Erythroblast (primary cell): ENCODE results near the gene ANKRD23.
A peak's percentile ranks its signal among the peaks of the same experiment; 100 is the strongest.
"Not testable (repeated sequence)": the region's sequence is repeated elsewhere in the genome, so short reads cannot be mapped to it uniquely, and the experiment has no call there.

Experiments
- DNase-seq, 2 experiments: peaks; one replicate each; lab custom pipeline; 2025; lab: John Stamatoyannopoulos, UW
- GATA1 ChIP-seq: IDR thresholded peaks from 2 replicates; pipeline ENCODE4 v1.6.1; 2011; ENCODE audit warnings: low read depth, mild to moderate bottlenecking, control low read depth, low read length, moderate library complexity
- POLR2A ChIP-seq: IDR thresholded peaks from 2 replicates; pipeline ENCODE4 v1.6.1; 2011; ENCODE audit warnings: mild to moderate bottlenecking, low read length

Gene ANKRD23

GRCh38 chr2:96815326-96816126 is 28.3 kb downstream of the ANKRD23 start:
- peak in 1 of 2 experiments; percentile 64 for DNase-seq
- no peak for TF ChIP-seq POLR2A

GRCh38 chr2:96813656-96814055 is 30.2 kb downstream of the ANKRD23 start:
- no peak for DNase-seq
- no peak for TF ChIP-seq POLR2A
- TF ChIP-seq GATA1 = no peak

DNA sequence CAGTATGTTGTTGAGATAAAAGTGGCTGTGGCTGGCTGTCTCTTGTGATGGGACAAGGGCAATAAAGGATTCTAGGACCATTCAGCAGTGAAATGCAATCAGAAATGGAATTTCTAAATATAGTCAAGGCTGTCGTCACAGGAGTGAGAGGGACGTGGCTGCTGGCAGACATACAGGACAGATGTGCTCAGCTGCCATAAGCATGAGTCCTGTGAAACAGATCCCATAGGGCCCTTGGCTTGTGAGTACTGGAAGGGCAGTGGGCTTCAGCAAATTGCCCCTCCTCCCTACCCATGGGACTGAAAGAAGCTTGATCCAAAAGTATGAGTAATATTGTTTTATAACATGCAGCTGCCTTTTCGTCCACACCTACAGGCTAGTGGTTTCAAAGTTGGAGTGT is 31.9 kb downstream of the ANKRD23 start:
- TF ChIP-seq GATA1 (no peak), POLR2A (no peak)
- DNase-seq = no peak

DNA sequence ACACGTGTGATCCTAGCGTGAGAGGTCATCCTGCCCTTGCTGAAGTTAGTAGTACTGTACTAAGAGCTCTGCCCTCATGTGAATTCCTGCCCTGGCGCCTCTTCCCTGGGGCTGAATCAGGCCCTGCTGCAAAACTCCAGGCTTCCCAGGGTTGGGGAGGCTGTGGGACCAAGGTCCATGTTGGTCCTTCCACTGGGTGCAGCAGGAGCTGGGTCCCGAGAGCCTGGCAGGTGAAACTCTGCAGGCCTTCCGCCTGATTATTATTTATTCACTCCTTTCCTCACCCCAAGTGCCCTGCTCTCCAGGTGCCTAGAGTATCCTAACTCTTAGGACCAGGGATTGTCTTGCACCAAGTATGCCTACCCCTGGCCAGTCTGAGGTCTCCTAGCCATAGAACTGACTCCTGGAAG is 33.0 kb downstream of the ANKRD23 start:
- no peak for TF ChIP-seq POLR2A
- no peak for TF ChIP-seq GATA1
- no peak for DNase-seq

DNA sequence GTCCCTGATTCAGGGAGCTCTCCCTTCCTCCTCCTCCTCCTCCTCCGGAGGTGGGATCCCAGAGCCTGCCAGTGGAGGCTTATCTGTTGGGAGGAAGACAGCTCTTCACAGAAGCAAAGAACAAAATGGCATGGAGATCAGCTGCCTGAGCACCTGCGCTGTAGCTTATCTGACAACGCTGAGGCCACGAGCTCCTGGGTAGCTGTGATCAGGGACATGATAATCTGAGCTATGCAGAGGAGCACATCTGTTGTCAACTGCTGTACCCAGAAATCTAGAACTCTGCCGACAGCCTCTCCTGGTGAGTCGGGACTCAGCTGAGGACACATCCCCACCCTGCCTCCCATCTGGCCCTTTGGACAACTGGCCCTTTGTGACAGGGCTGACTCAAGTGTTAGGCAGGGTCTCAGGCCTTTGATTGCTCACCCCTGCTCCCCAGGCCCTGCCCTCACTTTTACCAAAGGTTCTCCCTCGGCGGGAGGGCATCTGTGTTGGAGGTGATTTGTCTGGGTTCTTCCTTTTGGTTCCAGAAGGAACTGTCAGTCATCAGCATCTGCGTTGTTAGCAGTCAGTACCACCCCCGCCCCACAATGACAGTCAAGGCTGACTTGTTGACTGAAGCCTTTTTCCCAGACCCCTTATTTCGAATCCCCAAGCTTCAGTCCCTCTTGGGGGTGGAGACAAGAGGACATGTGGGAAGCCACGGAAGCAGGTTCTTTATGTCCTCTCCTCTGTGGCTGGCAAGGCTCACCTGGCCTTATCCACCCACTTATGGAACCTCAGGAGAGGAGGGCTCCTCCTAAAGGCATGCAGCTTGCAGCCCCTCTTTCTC is 33.7 kb downstream of the ANKRD23 start:
- TF ChIP-seq POLR2A = no peak
- no peak for TF ChIP-seq GATA1
- DNase-seq = peak in 1 of 2 experiments; percentile 81

GRCh38 chr2:96809216-96809882 is 34.5 kb downstream of the ANKRD23 start:
- DNase-seq = no peak
- TF ChIP-seq GATA1 = no peak
- no peak for TF ChIP-seq POLR2A

DNA sequence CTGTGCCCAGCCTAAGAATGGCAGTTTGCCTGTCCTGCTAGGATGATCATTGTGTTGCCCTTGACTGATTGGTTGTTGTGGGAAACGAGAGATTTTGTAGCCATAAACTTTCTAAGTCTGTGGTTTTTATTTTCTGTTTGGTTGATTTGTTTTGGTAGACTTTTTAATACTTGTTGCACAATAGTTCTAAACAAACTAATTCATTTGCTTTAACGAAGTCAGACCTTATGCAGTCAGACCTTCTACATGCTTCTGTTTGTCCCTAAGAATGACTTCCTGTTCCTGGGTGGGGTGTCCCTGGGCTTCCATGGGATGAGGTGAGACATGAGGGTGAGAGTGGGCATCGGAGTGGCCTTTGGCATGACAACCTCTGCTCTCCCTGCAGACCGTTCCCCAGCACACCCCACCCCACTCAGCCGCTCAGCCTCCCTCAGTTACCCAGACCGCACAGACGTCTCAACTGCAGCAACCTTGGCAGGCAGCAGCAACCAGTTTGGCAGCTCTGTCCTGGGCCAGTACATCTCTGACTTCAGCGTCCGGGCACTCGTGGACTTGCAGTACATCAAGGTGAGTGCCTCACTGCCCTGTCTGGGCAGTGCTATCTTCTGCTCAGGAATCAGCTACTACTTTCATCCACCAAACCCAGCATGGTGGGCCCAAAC is 35.5 kb downstream of the ANKRD23 start:
- no peak for DNase-seq
- TF ChIP-seq GATA1 (no peak), POLR2A (no peak)

DNA sequence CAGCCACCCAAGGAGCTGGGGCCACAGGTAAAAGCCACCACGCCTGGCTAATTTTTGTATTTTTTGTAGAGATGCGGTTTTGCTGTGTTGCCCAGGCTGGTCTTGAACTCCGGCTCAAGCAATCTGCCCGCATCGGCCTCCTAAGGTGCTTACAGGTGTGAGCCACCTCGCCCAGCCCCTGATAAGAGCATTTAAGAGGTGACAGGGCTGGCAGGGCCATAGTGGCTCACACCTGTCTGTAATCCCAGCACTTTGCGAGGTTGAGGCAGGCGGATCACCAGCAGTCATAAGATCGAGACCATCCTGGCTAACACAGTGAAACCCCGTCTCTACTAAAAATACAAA is 36.7 kb downstream of the ANKRD23 start:
- TF ChIP-seq GATA1 (no peak), POLR2A (no peak)
- DNase-seq = no peak

GRCh38 chr2:96806468-96807126 is 37.2 kb downstream of the ANKRD23 start:
- TF ChIP-seq POLR2A = no peak
- no peak for TF ChIP-seq GATA1
- no peak for DNase-seq

DNA sequence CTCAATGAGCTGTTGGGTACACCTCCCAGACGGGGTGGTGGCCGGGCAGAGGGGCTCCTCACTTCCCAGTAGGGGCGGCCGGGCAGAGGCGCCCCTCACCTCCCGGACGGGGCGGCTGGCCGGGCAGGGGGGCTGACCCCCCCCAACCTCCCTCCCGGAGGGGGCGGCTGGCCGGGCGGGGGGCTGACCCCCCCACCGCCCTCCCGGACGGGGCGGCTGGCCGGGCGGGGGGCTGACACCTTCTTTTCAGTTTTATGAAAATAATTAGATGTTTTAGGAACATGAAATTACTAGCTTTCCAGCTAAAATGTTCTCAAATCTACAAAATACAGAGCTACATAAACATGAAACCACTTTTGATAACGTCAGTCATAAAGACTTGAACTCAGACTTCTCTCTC is 37.9 kb downstream of the ANKRD23 start:
- DNase-seq = not testable (repeated sequence)

DNA sequence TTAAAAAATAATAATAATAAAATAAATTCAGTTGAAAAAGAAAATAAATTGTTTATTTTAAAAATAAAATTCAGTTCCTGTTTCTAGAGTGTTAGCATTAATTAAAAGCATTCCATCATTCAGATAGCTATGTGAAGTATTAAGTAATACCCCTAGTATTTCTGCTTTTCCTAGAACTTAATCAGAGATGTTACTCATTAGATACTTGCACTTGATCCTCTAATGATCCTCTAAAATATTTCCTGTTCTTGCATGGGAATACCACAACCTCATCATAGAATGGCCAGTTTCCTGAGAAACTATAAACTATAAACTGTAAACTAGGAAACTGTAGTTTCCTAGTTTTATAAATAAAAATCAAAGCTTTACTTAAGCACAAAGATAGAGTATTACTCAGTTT is 38.8 kb downstream of the ANKRD23 start:
- TF ChIP-seq POLR2A = no peak
- no peak for TF ChIP-seq GATA1
- DNase-seq = no peak

DNA sequence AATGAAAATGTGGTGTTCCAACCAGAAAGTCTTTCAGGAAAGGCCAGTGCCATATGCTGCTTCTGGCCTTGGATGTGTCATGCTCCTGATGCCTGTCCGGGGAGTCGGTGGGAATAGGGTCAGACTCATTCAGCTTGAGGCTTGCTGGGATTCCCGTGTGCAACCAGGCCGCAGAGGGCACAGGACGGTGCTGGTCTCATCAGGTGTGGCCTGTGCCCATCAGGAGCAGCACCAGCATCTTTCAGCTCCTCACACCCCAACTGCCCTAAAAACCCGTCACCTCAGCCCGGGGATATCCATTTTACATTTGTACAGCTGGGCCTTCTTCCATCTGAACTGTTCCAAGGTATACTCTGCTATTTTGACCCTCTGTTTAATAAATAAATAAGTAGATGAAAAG is 41.1 kb downstream of the ANKRD23 start:
- no peak for DNase-seq
- no peak for TF ChIP-seq POLR2A
- no peak for TF ChIP-seq GATA1

- no peak for TF ChIP-seq POLR2A
- TF ChIP-seq GATA1 = no peak
- DNase-seq = no peak
These were observed 41.8 kb downstream of the ANKRD23 start for GRCh38 chr2:96801786-96802595.
